CD4-positive, alpha-beta T cell treated with Interleukin-4 for 1 hour (primary cell): ENCODE results near the gene CCDC63.
"Not testable (repeated sequence)": the region's sequence is repeated elsewhere in the genome, so short reads cannot be mapped to it uniquely, and the experiment has no call there.

Experiments
- DNase-seq, 2 donors: peaks; one replicate each; pipeline ENCODE4 v3.0.0-alpha.2; 2020 to 2022

Gene CCDC63

GRCh38 chr12:110844551-110845338 lies 2.0 kb upstream of the CCDC63 start:
- DNase-seq = no peak

- no peak for DNase-seq
Observed at GRCh38 chr12:110845339-110845682, 1.5 kb upstream of the CCDC63 start.

GRCh38 chr12:110848314-110848923 lies 1.6 kb downstream of the CCDC63 start:
- no peak for DNase-seq

- no peak for DNase-seq
Observed at GRCh38 chr12:110849221-110849620, 2.4 kb downstream of the CCDC63 start.

- DNase-seq = no peak
Observed at GRCh38 chr12:110849748-110850403, 3.1 kb downstream of the CCDC63 start.

- DNase-seq = no peak
Observed at GRCh38 chr12:110850762-110851161, 4.0 kb downstream of the CCDC63 start.

- no peak for DNase-seq
Observed at GRCh38 chr12:110853836-110854235, 7.0 kb downstream of the CCDC63 start.

- DNase-seq = no peak
Observed at GRCh38 chr12:110856542-110856941, 9.8 kb downstream of the CCDC63 start.

- DNase-seq = no peak
Observed at GRCh38 chr12:110857528-110857927, 10.7 kb downstream of the CCDC63 start.

GRCh38 chr12:110857954-110858353 lies 11.2 kb downstream of the CCDC63 start:
- not testable (repeated sequence) for DNase-seq

GRCh38 chr12:110858848-110859247 lies 12.1 kb downstream of the CCDC63 start:
- no peak for DNase-seq

GRCh38 chr12:110860833-110861296 lies 14.1 kb downstream of the CCDC63 start:
- DNase-seq = no peak

GRCh38 chr12:110861729-110862128 lies 14.9 kb downstream of the CCDC63 start:
- DNase-seq = no peak

GRCh38 chr12:110862329-110862728 lies 15.5 kb downstream of the CCDC63 start:
- no peak for DNase-seq

- no peak for DNase-seq
Observed at GRCh38 chr12:110863161-110863560, 16.4 kb downstream of the CCDC63 start.

- no peak for DNase-seq
Observed at GRCh38 chr12:110865521-110865920, 18.7 kb downstream of the CCDC63 start.

- no peak for DNase-seq
Observed at GRCh38 chr12:110869026-110869425, 22.2 kb downstream of the CCDC63 start.

GRCh38 chr12:110869803-110870202 lies 23.0 kb downstream of the CCDC63 start:
- DNase-seq = no peak

GRCh38 chr12:110872100-110872499 lies 25.3 kb downstream of the CCDC63 start:
- no peak for DNase-seq

- DNase-seq = no peak
Observed at GRCh38 chr12:110874351-110874750, 27.6 kb downstream of the CCDC63 start.

GRCh38 chr12:110874781-110875180 lies 28.0 kb downstream of the CCDC63 start:
- DNase-seq = no peak

GRCh38 chr12:110880651-110881050 lies 33.9 kb downstream of the CCDC63 start:
- no peak for DNase-seq

GRCh38 chr12:110883251-110883650 lies 36.5 kb downstream of the CCDC63 start:
- no peak for DNase-seq
